Thoracic aorta (tissue), 2 donors: ENCODE data around the gene CMTM2. TPM values are rescaled to one million over a fixed set of nuclear protein-coding genes. Genes with fewer than 3 reads are reported as not detected.

Experiments
- ATAC-seq: fragments of 150-250 bp; one replicate; pipeline ENCODE4 v1.8.0; 2017; ENCODE audit warnings: low read depth; ENCODE audit not compliant: insufficient number of reproducible peaks, low FRiP score
- DNase-seq: peaks from one replicate; pipeline ENCODE4 v3.0.0-alpha.2; 2020; ENCODE audit warnings: low spot score
- H3K27ac ChIP-seq, 2 donors: fragments of 200-600 bp; sonication (generic); 1 replicate in 1 of 2; 2 replicates in 1 of 2; pipeline ENCODE4 v1.5.1; 2016; ENCODE audit warnings: mild to moderate bottlenecking in 2 of 2, moderate library complexity in 2 of 2
- H3K27me3 ChIP-seq: fragments of 200-600 bp; sonication (generic); replicated peaks from 2 replicates; pipeline ENCODE4 v1.6.0; 2016; ENCODE audit warnings: mild to moderate bottlenecking; ENCODE audit not compliant: insufficient read depth
- H3K36me3 ChIP-seq: fragments of 200-600 bp; sonication (generic); one replicate; pipeline ENCODE4 v1.5.1; 2016
- H3K4me1 ChIP-seq, 2 donors: fragments of 200-600 bp; sonication (generic); 1 replicate in 1 of 2; 2 replicates in 1 of 2; pipeline versions ENCODE4 v1.5.1 to v1.6.0; 2016; ENCODE audit warnings: low read depth in 2 of 2, mild to moderate bottlenecking in 1 of 2; ENCODE audit not compliant: control insufficient read depth in 1 of 2
- H3K4me3 ChIP-seq: fragments of 200-600 bp; sonication (generic); 2 replicates; pipeline ENCODE4 v1.5.1; 2016; ENCODE audit warnings: mild to moderate bottlenecking
- H3K9me3 ChIP-seq: fragments of 200-600 bp; sonication (generic); 2 replicates; pipeline ENCODE4 v1.5.1; 2016
- CTCF ChIP-seq: fragments of 200-600 bp; sonication (generic); IDR thresholded peaks from one replicate; pipeline ENCODE4 v1.5.1; 2019; ENCODE audit warnings: antibody characterized with exemption
- total RNA-seq, 2 donors: library from RNA; depleted of rRNA; stranded (reverse); fragments of >200 nt; gene quantifications; one replicate each; pipeline versions ENCODE4 v1.1.0 to v1.2.3, GENCODE V29; 2016

CMTM2 gene
- total RNA-seq, 2 donors from 2014 or later: 1.7 TPM; not detected in 1

- TF ChIP-seq CTCF: no peak
Measured at GRCh38 chr16:66538910-66539309, 40.4 kb upstream of the CMTM2 start.

GRCh38 chr16:66539623-66540469 lies 39.4 kb upstream of the CMTM2 start:
- Histone ChIP-seq H3K27ac (no peak overlapping the region), H3K4me1 (no peaks in the 10 kb centered on the region), H3K36me3 (peaks cover 30% of the 10 kb centered on the region), H3K27me3 (no peaks in the 10 kb centered on the region), H3K4me3 (no peak overlapping the region), H3K9me3 (no peaks in the 10 kb centered on the region)
- TF ChIP-seq CTCF: no peak
- no peak for ATAC-seq
- no peak for DNase-seq

More at GRCh38 chr16:66538910-66539309, 40.4 kb upstream of the CMTM2 start:
- Histone ChIP-seq H3K9me3 (no peaks in the 10 kb centered on the region), H3K27ac (no peak overlapping the region), H3K36me3 (peaks cover 25% of the 10 kb centered on the region), H3K4me1 (no peaks in the 10 kb centered on the region), H3K4me3 (no peak overlapping the region), H3K27me3 (no peaks in the 10 kb centered on the region)
- ATAC-seq (no peak), DNase-seq (no peak)

- DNase-seq (no peak), ATAC-seq (no peak)
- no peaks in the 10 kb centered on the region for H3K27me3 ChIP-seq
- peaks cover 0 to 1% of the 10 kb centered on the region in 2 donors for H3K4me1 ChIP-seq
- no peaks in the 10 kb centered on the region for H3K9me3 ChIP-seq
- no peak overlapping the region for H3K27ac ChIP-seq
- no peak overlapping the region for H3K4me3 ChIP-seq
- H3K36me3 ChIP-seq: peaks cover 18% of the 10 kb centered on the region
- no peak for TF ChIP-seq CTCF
Measured at GRCh38 chr16:66541388-66542355, 37.6 kb upstream of the CMTM2 start.

GRCh38 chr16:66542396-66542795 lies 36.9 kb upstream of the CMTM2 start:
- Histone ChIP-seq H3K4me1 (peaks cover 0 to 8% of the 10 kb centered on the region in 2 donors), H3K27ac (no peak overlapping the region), H3K27me3 (no peaks in the 10 kb centered on the region), H3K9me3 (no peaks in the 10 kb centered on the region), H3K36me3 (peaks cover 14% of the 10 kb centered on the region), H3K4me3 (no peak overlapping the region)
- no peak for ATAC-seq
- DNase-seq: no peak
- TF ChIP-seq CTCF: no peak

- peaks cover 12% of the 10 kb centered on the region for H3K36me3 ChIP-seq
Measured at GRCh38 chr16:66543541-66543940, 35.7 kb upstream of the CMTM2 start.

More at GRCh38 chr16:66543541-66543940, 35.7 kb upstream of the CMTM2 start:
- ATAC-seq (no peak), DNase-seq (no peak)
- H3K4me3 ChIP-seq: no peak overlapping the region
- H3K9me3 ChIP-seq: no peaks in the 10 kb centered on the region
- no peak overlapping the region for H3K27ac ChIP-seq
- no peak for TF ChIP-seq CTCF
- H3K27me3 ChIP-seq: no peaks in the 10 kb centered on the region
- peaks cover 2 to 18% of the 10 kb centered on the region in 2 donors for H3K4me1 ChIP-seq
